Measurements from ENCODE around the gene ANTXR2.

The ANTXR2 gene

DNA sequence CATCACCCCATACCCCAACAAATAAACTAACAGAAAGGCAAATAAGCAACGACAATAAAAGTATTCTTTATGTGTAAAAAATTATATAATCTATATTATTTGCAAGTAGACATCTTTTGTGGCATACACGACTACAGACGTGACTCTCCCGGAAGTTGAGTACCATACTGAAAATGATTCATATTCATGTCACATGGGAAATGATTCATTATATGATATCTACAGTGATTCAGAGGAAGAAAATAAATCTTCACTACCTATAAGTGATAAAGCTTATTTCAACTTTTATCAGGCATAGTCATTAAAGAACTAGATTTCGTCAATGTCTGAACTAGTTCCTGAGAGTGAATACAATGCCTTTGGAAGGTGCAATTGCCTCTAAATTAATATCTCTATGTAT, 4.6 kb upstream of the ANTXR2 start:
- H3K4me3 ChIP-seq (ENCODE audit: low read depth, low read length), result no peak overlapping the region
- TF ChIP-seq, protein P1, sequence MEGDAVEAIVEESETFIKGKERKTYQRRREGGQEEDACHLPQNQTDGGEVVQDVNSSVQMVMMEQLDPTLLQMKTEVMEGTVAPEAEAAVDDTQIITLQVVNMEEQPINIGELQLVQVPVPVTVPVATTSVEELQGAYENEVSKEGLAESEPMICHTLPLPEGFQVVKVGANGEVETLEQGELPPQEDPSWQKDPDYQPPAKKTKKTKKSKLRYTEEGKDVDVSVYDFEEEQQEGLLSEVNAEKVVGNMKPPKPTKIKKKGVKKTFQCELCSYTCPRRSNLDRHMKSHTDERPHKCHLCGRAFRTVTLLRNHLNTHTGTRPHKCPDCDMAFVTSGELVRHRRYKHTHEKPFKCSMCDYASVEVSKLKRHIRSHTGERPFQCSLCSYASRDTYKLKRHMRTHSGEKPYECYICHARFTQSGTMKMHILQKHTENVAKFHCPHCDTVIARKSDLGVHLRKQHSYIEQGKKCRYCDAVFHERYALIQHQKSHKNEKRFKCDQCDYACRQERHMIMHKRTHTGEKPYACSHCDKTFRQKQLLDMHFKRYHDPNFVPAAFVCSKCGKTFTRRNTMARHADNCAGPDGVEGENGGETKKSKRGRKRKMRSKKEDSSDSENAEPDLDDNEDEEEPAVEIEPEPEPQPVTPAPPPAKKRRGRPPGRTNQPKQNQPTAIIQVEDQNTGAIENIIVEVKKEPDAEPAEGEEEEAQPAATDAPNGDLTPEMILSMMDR (IDR thresholded peaks at IDR 0.05; ENCODE audit: low read depth, low read length, missing control alignments), result no peak
- in situ Hi-C loops (cut with HindIII; ENCODE audit: low sequenced_read_pairs), result no loop called here
- no peak for DNase-seq (ENCODE audit: low read depth)

- in situ Hi-C loops (cut with HindIII; ENCODE audit: low sequenced_read_pairs), result no loop called here
- H3K4me3 ChIP-seq (ENCODE audit: low read depth, low read length), result no peak overlapping the region
- TF ChIP-seq, protein P1 (IDR thresholded peaks at IDR 0.05; ENCODE audit: low read depth, low read length, missing control alignments), result no peak
- DNase-seq (ENCODE audit: low read depth), result no peak
Observed at GRCh38 chr4:80076681-80077080, 3.7 kb upstream of the ANTXR2 start.

DNA sequence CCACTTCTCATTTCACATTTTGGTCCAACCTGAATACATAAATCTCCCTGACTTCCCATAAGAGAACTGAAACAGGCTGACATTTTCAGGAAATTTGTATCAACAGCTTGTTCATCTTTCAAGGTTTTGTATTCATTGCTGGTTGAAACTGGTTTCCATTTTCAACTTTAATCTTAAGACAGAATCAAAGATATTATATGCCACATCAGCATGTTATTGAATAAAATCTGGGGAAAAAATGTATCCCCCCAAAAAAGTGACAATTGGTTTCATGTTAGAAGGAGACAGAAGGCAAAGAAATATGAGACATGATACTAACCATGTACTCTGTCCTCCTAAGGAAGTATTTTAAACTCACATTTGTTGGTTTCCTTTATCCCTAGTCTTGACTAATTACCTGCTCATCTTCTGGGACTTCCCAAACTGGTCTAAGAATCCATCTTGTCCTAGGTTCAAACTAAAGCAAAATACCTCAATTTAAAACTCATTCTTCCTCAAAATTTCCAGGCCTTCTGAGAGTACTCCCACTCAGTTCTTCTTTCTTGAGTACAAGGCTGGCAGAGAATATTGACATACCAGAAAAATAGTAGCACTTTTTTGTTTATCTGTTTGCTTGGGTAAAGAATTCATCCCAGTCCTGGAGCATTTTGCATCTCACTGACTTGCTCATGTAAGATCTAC, 3.1 kb upstream of the ANTXR2 start:
- in situ Hi-C loops (cut with HindIII; ENCODE audit: low sequenced_read_pairs), result no loop called here
- no peak for DNase-seq (ENCODE audit: low read depth)
- TF ChIP-seq, protein P1 (IDR thresholded peaks at IDR 0.05; ENCODE audit: low read depth, low read length, missing control alignments), result no peak
- no peak overlapping the region for H3K4me3 ChIP-seq (ENCODE audit: low read depth, low read length)

- TF ChIP-seq, protein P1 (IDR thresholded peaks at IDR 0.05; ENCODE audit: low read depth, low read length, missing control alignments), result no peak
- DNase-seq (ENCODE audit: low read depth), result no peak
- no peak overlapping the region for H3K4me3 ChIP-seq (ENCODE audit: low read depth, low read length)
- in situ Hi-C loops (cut with HindIII; ENCODE audit: low sequenced_read_pairs), result no loop called here
Observed at GRCh38 chr4:80074651-80075050, 1.6 kb upstream of the ANTXR2 start.

- in situ Hi-C loops (cut with HindIII; ENCODE audit: low sequenced_read_pairs), result no loop called here
- no peak for DNase-seq (ENCODE audit: low read depth)
- TF ChIP-seq, protein P1 (IDR thresholded peaks at IDR 0.05; ENCODE audit: low read depth, low read length, missing control alignments), result no peak
- no peak overlapping the region for H3K4me3 ChIP-seq (ENCODE audit: low read depth, low read length)
Observed at GRCh38 chr4:80074069-80074468, 1.0 kb upstream of the ANTXR2 start.

GRCh38 chr4:80073473-80074008, 512 bp upstream of the ANTXR2 start:
- H3K4me3 ChIP-seq (ENCODE audit: low read depth, low read length), result peak overlapping the region; percentile 91
- in situ Hi-C loops (cut with HindIII; ENCODE audit: low sequenced_read_pairs), result no loop called here
- no peak for DNase-seq (ENCODE audit: low read depth)
- TF ChIP-seq, protein P1 (IDR thresholded peaks at IDR 0.05; ENCODE audit: low read depth, low read length, missing control alignments), result no peak

Measured in astrocyte of the cerebellum (primary cell).